Colonic mucosa (tissue), 4 donors: Measurements from ENCODE around the gene TBC1D19. TPM values are rescaled to one million over a fixed set of nuclear protein-coding genes. Genes with fewer than 3 reads are reported as not detected.
"Not testable (repeated sequence)": the region's sequence is repeated elsewhere in the genome, so short reads cannot be mapped to it uniquely, and the experiment has no call there.

Experiments used
- DNase-seq: peaks from one replicate; pipeline ENCODE4 v3.0.0-alpha.2; 2020
- H3K27ac ChIP-seq: fragments of 200-600 bp; one replicate; pipeline ENCODE4 v1.8.0; 2021
- H3K27me3 ChIP-seq: fragments of 200-600 bp; one replicate; pipeline ENCODE4 v1.8.0; 2021
- H3K36me3 ChIP-seq: fragments of 200-600 bp; one replicate; pipeline ENCODE4 v1.8.0; 2021
- H3K4me1 ChIP-seq: fragments of 200-600 bp; one replicate; pipeline ENCODE4 v1.8.0; 2021; ENCODE audit warnings: mild to moderate bottlenecking
- H3K4me3 ChIP-seq: fragments of 200-600 bp; one replicate; pipeline ENCODE4 v1.8.0; 2021
- H3K9ac ChIP-seq, 2 donors: one replicate each; pipeline ENCODE4 v1.7.0; 2013; ENCODE audit warnings: control low read depth in 2 of 2, low read depth in 2 of 2, low read length in 2 of 2
- H3K9me3 ChIP-seq: fragments of 200-600 bp; one replicate; pipeline ENCODE4 v1.8.0; 2021
- CTCF ChIP-seq: fragments of 200-600 bp; IDR thresholded peaks from one replicate; pipeline ENCODE4 v1.8.0; 2022; ENCODE audit warnings: antibody characterized with exemption, mild to moderate bottlenecking
- intact Hi-C: fragments of 100-400 bp; cut with DNase I; formaldehyde crosslinking; loops from one replicate; pipeline ENCODE4 v1.14.1; 2022
- total RNA-seq, 2 donors: library from RNA; stranded (reverse); fragmentation: NEBNext Ultra II Directional in 1 of 2; extraction: Animal tissue kit (Norgen Biotek cat#: 25700) in 1 of 2; gene quantifications; one replicate each; pipeline ENCODE4 v1.2.1, GENCODE V29; 2021
- donor health status: healthy.
- donor health status: DM: no; HTN: no; CAD: no.
- donor health status: DM: no; HTN: no; CAD: no.

TBC1D19 gene
- total RNA-seq, 2 donors from 2014 or later, result 2.6 to 4.0 TPM

- DNase-seq, result no peak
- H3K4me3 ChIP-seq, result no peak overlapping the region
- TF ChIP-seq CTCF, result no peak
- no peak overlapping the region for H3K27ac ChIP-seq
- intact Hi-C loops, result no loop called here
- H3K4me1 ChIP-seq, result no peaks in the 10 kb centered on the region
- H3K27me3 ChIP-seq, result no peaks in the 10 kb centered on the region
- H3K9ac ChIP-seq, result no peak overlapping the region
- H3K9me3 ChIP-seq, result no peaks in the 10 kb centered on the region
- H3K36me3 ChIP-seq, result no peaks in the 10 kb centered on the region
These were observed 9.3 kb upstream of the TBC1D19 start for GRCh38 chr4:26574563-26574962.

GRCh38 chr4:26576231-26576739 lies 7.6 kb upstream of the TBC1D19 start:
- H3K4me3 ChIP-seq, result no peak overlapping the region
- no peaks in the 10 kb centered on the region for H3K9me3 ChIP-seq
- no peak for DNase-seq
- H3K9ac ChIP-seq, result no peak overlapping the region
- no peak for TF ChIP-seq CTCF
- no peak overlapping the region for H3K27ac ChIP-seq
- no peaks in the 10 kb centered on the region for H3K4me1 ChIP-seq
- H3K36me3 ChIP-seq, result no peaks in the 10 kb centered on the region
- intact Hi-C loops, result no loop called here
- no peaks in the 10 kb centered on the region for H3K27me3 ChIP-seq

- no peak overlapping the region for H3K4me3 ChIP-seq
- H3K36me3 ChIP-seq, result no peaks in the 10 kb centered on the region
- intact Hi-C loops, result no loop called here
- no peaks in the 10 kb centered on the region for H3K4me1 ChIP-seq
- no peak overlapping the region for H3K27ac ChIP-seq
- no peak for DNase-seq
- H3K27me3 ChIP-seq, result no peaks in the 10 kb centered on the region
- H3K9ac ChIP-seq, result no peak overlapping the region
- no peak for TF ChIP-seq CTCF
- no peaks in the 10 kb centered on the region for H3K9me3 ChIP-seq
These were observed 6.8 kb upstream of the TBC1D19 start for GRCh38 chr4:26577066-26577465.

- Histone ChIP-seq H3K9me3 (no peaks in the 10 kb centered on the region), H3K4me1 (no peaks in the 10 kb centered on the region), H3K4me3 (no peak overlapping the region), H3K27ac (no peak overlapping the region), H3K9ac (no peak overlapping the region), H3K36me3 (no peaks in the 10 kb centered on the region), H3K27me3 (no peaks in the 10 kb centered on the region)
- intact Hi-C loops, result no loop called here
- DNase-seq, result no peak
- no peak for TF ChIP-seq CTCF
These were observed 4.7 kb upstream of the TBC1D19 start for GRCh38 chr4:26579169-26579568.

GRCh38 chr4:26581341-26581740 lies 2.5 kb upstream of the TBC1D19 start:
- H3K4me1 ChIP-seq, H3K9me3 ChIP-seq, H3K27me3 ChIP-seq, H3K9ac ChIP-seq, H3K4me3 ChIP-seq, DNase-seq, H3K36me3 ChIP-seq, intact Hi-C loops, H3K27ac ChIP-seq: not testable (repeated sequence)

GRCh38 chr4:26583538-26583864 lies 383 bp upstream of the TBC1D19 start:
- H3K27ac ChIP-seq, result peak overlapping the region; percentile 56
- peak overlapping the region; percentile 86 for H3K4me3 ChIP-seq
- H3K9ac ChIP-seq, result peak overlapping the region; percentile 70 to 74
- intact Hi-C loops, result no loop called here
- no peaks in the 10 kb centered on the region for H3K9me3 ChIP-seq
- H3K4me1 ChIP-seq, result peaks cover 4% of the 10 kb centered on the region
- H3K36me3 ChIP-seq, result no peaks in the 10 kb centered on the region
- H3K27me3 ChIP-seq, result no peaks in the 10 kb centered on the region
- DNase-seq, result no peak
- TF ChIP-seq CTCF, result no peak
